Calu3 (cell line): Measurements from ENCODE around the gene SLC22A23. TPM values are rescaled to one million over a fixed set of nuclear protein-coding genes. Genes with fewer than 3 reads are reported as not detected.

ENCODE experiments used
- BruUV-seq: library from RNA; stranded (reverse); fragments of 400-500 nt; replicated peaks from 2 replicates; lab custom pipeline; 2021; lab: Mats Ljungman, UMichigan
- CTCF ChIA-PET: fragments of 300-600 bp; sonication (Branson Sonifier 250); formaldehyde crosslinking; loops from one replicate; lab custom pipeline; 2022; ENCODE audit warnings: antibody characterized with exemption; lab: Charles Lee
- DNase-seq: peaks from one replicate; pipeline ENCODE4 v3.0.0; 2022
- H3K27ac Mint-ChIP-seq: one replicate; pipeline ENCODE4 v1.8.0; 2022; ENCODE audit warnings: mixed read lengths; ENCODE audit not compliant: unreplicated experiment
- H3K27me3 Mint-ChIP-seq: one replicate; pipeline ENCODE4 v1.8.0; 2022; ENCODE audit warnings: mixed read lengths; ENCODE audit not compliant: unreplicated experiment
- H3K36me3 Mint-ChIP-seq: one replicate; pipeline ENCODE4 v1.8.0; 2022; ENCODE audit warnings: mild to moderate bottlenecking, moderate library complexity, mixed read lengths; ENCODE audit not compliant: insufficient read depth, unreplicated experiment
- H3K4me1 Mint-ChIP-seq: one replicate; pipeline ENCODE4 v1.8.0; 2022; ENCODE audit warnings: mild to moderate bottlenecking, low read depth, mixed read lengths; ENCODE audit not compliant: unreplicated experiment
- H3K4me3 Mint-ChIP-seq: one replicate; pipeline ENCODE4 v1.8.0; 2022; ENCODE audit warnings: mild to moderate bottlenecking, low read depth, moderate library complexity, mixed read lengths; ENCODE audit not compliant: unreplicated experiment
- H3K9me3 Mint-ChIP-seq: one replicate; pipeline ENCODE4 v1.8.0; 2022; ENCODE audit warnings: low read depth, mixed read lengths; ENCODE audit not compliant: unreplicated experiment
- CTCF ChIP-seq: fragments of 200-600 bp; IDR thresholded peaks from one replicate; pipeline ENCODE4 v1.8.0; 2022; ENCODE audit warnings: antibody characterized with exemption; ENCODE audit not compliant: unreplicated experiment
- intact Hi-C: fragments of 100-400 bp; cut with micrococcal nuclease; formaldehyde crosslinking; loops from one replicate; pipeline ENCODE4 v1.10.0; 2022; ENCODE audit not compliant: unreplicated experiment
- total RNA-seq: library from RNA; stranded (reverse); gene quantifications from 2 replicates; pipeline ENCODE4 v1.2.3, GENCODE V29; 2022

Gene SLC22A23
- total RNA-seq, 1 experiment from 2014 or later, result 3.9 TPM

GRCh38 chr6:3453413-3454272, 3.2 kb downstream of the SLC22A23 start:
- H3K36me3 Mint-ChIP-seq, result peaks cover 7% of the 10 kb centered on the region
- no peaks in the 10 kb centered on the region for H3K9me3 Mint-ChIP-seq
- BruUV-seq, result no TSS peak
- peaks cover 9% of the 10 kb centered on the region for H3K4me1 Mint-ChIP-seq
- TF ChIP-seq CTCF, result no peak
- H3K4me3 Mint-ChIP-seq, result no peak overlapping the region
- peaks cover 15% of the 10 kb centered on the region for H3K27me3 Mint-ChIP-seq
- no peak for DNase-seq
- CTCF ChIA-PET, result no interaction called here
- no peak overlapping the region for H3K27ac Mint-ChIP-seq
- intact Hi-C loops, result no loop called here

GRCh38 chr6:3451498-3451897, 5.4 kb downstream of the SLC22A23 start:
- no peaks in the 10 kb centered on the region for H3K4me1 Mint-ChIP-seq
- no peaks in the 10 kb centered on the region for H3K9me3 Mint-ChIP-seq
- H3K27me3 Mint-ChIP-seq, result no peaks in the 10 kb centered on the region
- TF ChIP-seq CTCF, result no peak
- H3K36me3 Mint-ChIP-seq, result no peaks in the 10 kb centered on the region
- BruUV-seq, result no TSS peak
- DNase-seq, result no peak
- H3K4me3 Mint-ChIP-seq, result no peak overlapping the region
- H3K27ac Mint-ChIP-seq, result no peak overlapping the region
- intact Hi-C loops, result no loop called here
- CTCF ChIA-PET, result no interaction called here

- no peak for TF ChIP-seq CTCF
Observed at GRCh38 chr6:3450888-3451287, 6.0 kb downstream of the SLC22A23 start.

GRCh38 chr6:3449750-3450305, 7.0 kb downstream of the SLC22A23 start:
- H3K4me1 Mint-ChIP-seq, result no peaks in the 10 kb centered on the region
- no peaks in the 10 kb centered on the region for H3K9me3 Mint-ChIP-seq
- TF ChIP-seq CTCF, result no peak
- H3K27me3 Mint-ChIP-seq, result peaks cover 12% of the 10 kb centered on the region
- H3K4me3 Mint-ChIP-seq, result no peak overlapping the region
- CTCF ChIA-PET, result no interaction called here
- H3K36me3 Mint-ChIP-seq, result no peaks in the 10 kb centered on the region
- H3K27ac Mint-ChIP-seq, result no peak overlapping the region
- no TSS peak for BruUV-seq
- DNase-seq, result no peak
- intact Hi-C loops, result no loop called here

More at GRCh38 chr6:3450888-3451287, 6.0 kb downstream of the SLC22A23 start:
- H3K36me3 Mint-ChIP-seq, result no peaks in the 10 kb centered on the region
- CTCF ChIA-PET, result no interaction called here
- H3K27ac Mint-ChIP-seq, result no peak overlapping the region
- no peak for DNase-seq
- no peaks in the 10 kb centered on the region for H3K9me3 Mint-ChIP-seq
- no peaks in the 10 kb centered on the region for H3K4me1 Mint-ChIP-seq
- no peak overlapping the region for H3K4me3 Mint-ChIP-seq
- no TSS peak for BruUV-seq
- intact Hi-C loops, result no loop called here
- peaks cover 3% of the 10 kb centered on the region for H3K27me3 Mint-ChIP-seq
